HepG2 (cell line): ENCODE data around the gene FBN2. TPM values are rescaled to one million over a fixed set of nuclear protein-coding genes. Genes with fewer than 3 reads are reported as not detected.

ENCODE experiments used
- ATAC-seq: fragments of 200-7000 bp; cut with Tn5 transposase; 3 replicates; pipeline ENCODE4 v1.9.1; 2020; ENCODE audit warnings: mild to moderate bottlenecking, moderate library complexity
- BruUV-seq: library from RNA; stranded (reverse); fragments of 400-500 nt; replicated peaks from 2 replicates; lab custom pipeline; 2021; lab: Mats Ljungman, UMichigan
- CTCF ChIA-PET: fragments of 300-600 bp; formaldehyde crosslinking; extraction: SDS; loops from one replicate; lab custom pipeline; 2021; ENCODE audit warnings: low total read pairs, inconsistent platforms, low intra/inter-chr PET ratio; lab: Yijun Ruan, JAX
- POLR2A ChIA-PET: fragments of 350-600 bp; sonication (Branson Sonifier 250); formaldehyde crosslinking; loops from one replicate; lab custom pipeline; 2020; ENCODE audit warnings: antibody characterized with exemption, inconsistent platforms; lab: Yijun Ruan, JAX
- DNase-seq: peaks from one replicate; pipeline ENCODE4 v3.0.0-alpha.2; 2015; ENCODE audit warnings: low spot score
- FAIRE-seq: peaks from 3 replicates; lab custom pipeline; 2011; peaks lifted over from hg19 to GRCh38; lab: Jason Lieb, UNC
- H2AFZ ChIP-seq: one replicate; pipeline ENCODE4 v1.6.1; 2011; ENCODE audit warnings: low read length, inconsistent platforms
- H3K27ac ChIP-seq: fragments of 300-600 bp; 3 replicates; pipeline ENCODE4 v1.8.0; 2011; ENCODE audit warnings: mixed run types, mild to moderate bottlenecking, mixed read lengths, low read length, inconsistent platforms; ENCODE audit not compliant: insufficient read depth; ENCODE audit errors: extremely low read length
- H3K27me3 ChIP-seq, 2 experiments: fragments of 200-600 bp in 1 of 2; 2 replicates in 1 of 2; 3 replicates in 1 of 2; pipeline versions ENCODE4 v1.6.0 to v1.8.0; 2011; ENCODE audit warnings: low read length in 2 of 2, mild to moderate bottlenecking in 2 of 2, moderate library complexity in 2 of 2, inconsistent platforms in 1 of 2; ENCODE audit not compliant: insufficient read depth in 2 of 2, control insufficient read depth in 1 of 2
- H3K36me3 ChIP-seq, 2 experiments: fragments of 200-600 bp in 1 of 2; replicated peaks in 1 of 2; 2 replicates in 1 of 2; 3 replicates in 1 of 2; pipeline versions ENCODE4 v1.5.1 to v1.8.0; 2011; ENCODE audit warnings: low read length in 2 of 2, inconsistent platforms in 1 of 2; ENCODE audit not compliant: insufficient read depth in 2 of 2, control insufficient read depth in 1 of 2
- H3K4me1 ChIP-seq: 2 replicates; pipeline ENCODE4 v1.5.1; 2012; ENCODE audit warnings: low read length, inconsistent platforms; ENCODE audit not compliant: insufficient read depth
- H3K4me2 ChIP-seq: 2 replicates; pipeline ENCODE4 v1.6.0; 2011; ENCODE audit warnings: low read depth, low read length, inconsistent platforms
- H3K4me3 ChIP-seq, 3 experiments: fragments of 200-600 bp in 1 of 3; sonication (generic), shearing (Covaris generic) in 1 of 3; replicated peaks in 1 of 3; 2 replicates each; pipeline ENCODE4 v1.5.1; 2011 to 2016; ENCODE audit warnings: low read length in 3 of 3, inconsistent platforms in 2 of 3, low read depth in 2 of 3, mild to moderate bottlenecking in 2 of 3, control low read depth in 1 of 3, mixed read lengths in 1 of 3; ENCODE audit not compliant: insufficient read depth in 1 of 3
- H3K79me2 ChIP-seq: one replicate; pipeline ENCODE4 v1.6.1; 2011; ENCODE audit warnings: low read length, inconsistent platforms; ENCODE audit not compliant: insufficient read depth
- H3K9ac ChIP-seq: 2 replicates; pipeline ENCODE4 v1.6.0; 2011; ENCODE audit warnings: mild to moderate bottlenecking, low read depth, low read length, inconsistent platforms; ENCODE audit not compliant: insufficient read depth
- H3K9me3 ChIP-seq: 2 replicates; pipeline ENCODE4 v1.5.1; 2012; ENCODE audit warnings: mild to moderate bottlenecking, low read length
- H4K20me1 ChIP-seq: 2 replicates; pipeline ENCODE4 v1.6.0; 2011; ENCODE audit warnings: inconsistent platforms, mild to moderate bottlenecking, low read length, moderate library complexity; ENCODE audit not compliant: insufficient read depth
- CBX1 ChIP-seq: IDR thresholded peaks from one replicate; pipeline ENCODE4 v1.6.1; 2016; ENCODE audit warnings: antibody characterized with exemption, low read depth
- CEBPG ChIP-seq: IDR thresholded peaks from 2 replicates; pipeline ENCODE4 v1.6.1; 2016
- FOSL2 ChIP-seq: sonication (generic); formaldehyde crosslinking; IDR thresholded peaks from 2 replicates; pipeline ENCODE4 v1.4.0; 2020; ENCODE audit warnings: missing genetic modification reagents
- ZNF678 ChIP-seq: sonication (generic); formaldehyde crosslinking; IDR thresholded peaks from 2 replicates; pipeline ENCODE4 v1.4.0; 2020; ENCODE audit warnings: mild to moderate bottlenecking, missing genetic modification reagents
- WGBS: methylation state at CpG from one replicate; pipeline ENCODE4 v1.1.6; 2017; ENCODE audit warnings: low lambda C conversion rate; 5-methylcytosine and 5-hydroxymethylcytosine counted together
- in situ Hi-C: cut with HindIII; loops from 2 replicates; pipeline ENCODE4 v1.10.0; 2017; ENCODE audit warnings: low pct_unique_long_range_greater_than_20kb; ENCODE audit not compliant: extremely low pct_ligation_motif_present
- intact Hi-C: fragments of 100-400 bp; cut with micrococcal nuclease; formaldehyde crosslinking; loops from one replicate; pipeline ENCODE4 v1.10.0; 2022; ENCODE audit not compliant: unreplicated experiment
- polyA plus RNA-seq, 8 experiments: library from polyadenylated mRNA; depleted of rRNA in 3 of 8; stranded (reverse) in 7 of 8; unstranded in 1 of 8; fragments of >200 nt; fragmentation: Illumina TruSeq in 4 of 8; extraction: Trizol in 4 of 8; gene quantifications; 2 replicates each; pipeline versions ENCODE4 v1.2.1 to v1.2.3, GENCODE V29; 2011 to 2016; ENCODE audit warnings: low read depth in 4 of 8, missing spikeins in 1 of 8, mixed read lengths in 1 of 8; ENCODE audit not compliant: insufficient read depth in 1 of 8
- total RNA-seq, 5 experiments: library from RNA; depleted of rRNA; stranded (reverse); fragments of >200 nt; fragmentation: Illumina TruSeq; extraction: Trizol; gene quantifications; 2 replicates each; pipeline ENCODE4 v1.2.3, GENCODE V29; 2016; ENCODE audit warnings: low read depth in 1 of 5
- TF ChIP-seq, protein P1 (sequence below), 2 experiments: IDR thresholded peaks; 2 replicates each; pipeline ENCODE4 v1.6.1; 2011 to 2012; ENCODE audit warnings: low read length in 2 of 2, borderline replicate concordance in 1 of 2, low read depth in 1 of 2, mild to moderate bottlenecking in 1 of 2, moderate library complexity in 1 of 2
- TF ChIP-seq, protein P2 (sequence below): sonication (generic); formaldehyde crosslinking; IDR thresholded peaks from 2 replicates; pipeline ENCODE4 v1.8.1; 2023; ENCODE audit warnings: mild to moderate bottlenecking, missing genetic modification reagents
- TF ChIP-seq, protein P3 (sequence below): sonication (generic); formaldehyde crosslinking; IDR thresholded peaks from 2 replicates; pipeline ENCODE4 v1.4.0; 2020; ENCODE audit warnings: missing genetic modification reagents, borderline replicate concordance

The FBN2 gene
- total and polyA plus RNA-seq, 2 of the 13 experiments (the other 11 are each of a cell fraction or from before 2014, with no cell fraction given) = not detected

DNA sequence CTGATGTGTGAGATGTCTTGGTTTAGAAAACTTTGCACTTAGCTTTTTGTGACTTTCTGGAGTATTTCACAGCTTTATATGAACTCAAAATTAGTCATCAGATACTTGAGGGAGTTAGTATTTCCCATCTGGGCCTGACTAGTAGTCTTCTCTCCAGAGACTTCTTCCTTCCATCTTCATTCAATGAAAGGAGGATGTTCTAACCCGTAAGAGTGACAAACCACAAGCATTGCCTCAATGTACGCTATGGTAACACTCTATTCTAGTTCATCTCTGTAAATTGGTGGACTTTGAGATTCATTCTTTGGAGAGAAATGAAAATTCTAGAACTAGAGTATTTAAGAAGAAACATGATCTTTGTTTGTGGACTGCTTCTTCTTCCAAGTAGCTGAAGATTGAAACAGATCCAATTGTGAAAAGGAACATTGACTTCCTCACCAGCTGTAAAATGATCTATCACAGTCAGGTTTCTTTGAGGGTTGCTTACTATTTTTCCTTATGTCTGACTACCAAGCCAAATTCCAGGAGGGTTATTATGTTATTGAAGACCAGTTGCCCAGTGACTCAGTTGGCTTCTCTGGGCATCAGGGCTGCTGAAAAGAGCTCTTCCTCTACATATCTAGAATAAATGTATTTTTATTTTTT is 296.9 kb downstream of the FBN2 start:
- CTCF ChIA-PET = no interaction called here
- ATAC-seq (no peak), DNase-seq (no peak), FAIRE-seq (no peak)
- Histone ChIP-seq H3K4me2 (no peak overlapping the region), H4K20me1 (no peaks in the 10 kb centered on the region), H2AFZ (no peak overlapping the region), H3K36me3 (no peaks in the 10 kb centered on the region), H3K79me2 (no peaks in the 10 kb centered on the region), H3K27ac (no peak overlapping the region), H3K9me3 (no peaks in the 10 kb centered on the region), H3K9ac (no peak overlapping the region), H3K4me3 (no peak overlapping the region), H3K4me1 (no peaks in the 10 kb centered on the region), H3K27me3 (no peaks in the 10 kb centered on the region)
- in situ Hi-C loops = no loop called here
- TF ChIP-seq FOSL2 (CRISPR knock-in tag) = no peak
- TF ChIP-seq, protein P1, sequence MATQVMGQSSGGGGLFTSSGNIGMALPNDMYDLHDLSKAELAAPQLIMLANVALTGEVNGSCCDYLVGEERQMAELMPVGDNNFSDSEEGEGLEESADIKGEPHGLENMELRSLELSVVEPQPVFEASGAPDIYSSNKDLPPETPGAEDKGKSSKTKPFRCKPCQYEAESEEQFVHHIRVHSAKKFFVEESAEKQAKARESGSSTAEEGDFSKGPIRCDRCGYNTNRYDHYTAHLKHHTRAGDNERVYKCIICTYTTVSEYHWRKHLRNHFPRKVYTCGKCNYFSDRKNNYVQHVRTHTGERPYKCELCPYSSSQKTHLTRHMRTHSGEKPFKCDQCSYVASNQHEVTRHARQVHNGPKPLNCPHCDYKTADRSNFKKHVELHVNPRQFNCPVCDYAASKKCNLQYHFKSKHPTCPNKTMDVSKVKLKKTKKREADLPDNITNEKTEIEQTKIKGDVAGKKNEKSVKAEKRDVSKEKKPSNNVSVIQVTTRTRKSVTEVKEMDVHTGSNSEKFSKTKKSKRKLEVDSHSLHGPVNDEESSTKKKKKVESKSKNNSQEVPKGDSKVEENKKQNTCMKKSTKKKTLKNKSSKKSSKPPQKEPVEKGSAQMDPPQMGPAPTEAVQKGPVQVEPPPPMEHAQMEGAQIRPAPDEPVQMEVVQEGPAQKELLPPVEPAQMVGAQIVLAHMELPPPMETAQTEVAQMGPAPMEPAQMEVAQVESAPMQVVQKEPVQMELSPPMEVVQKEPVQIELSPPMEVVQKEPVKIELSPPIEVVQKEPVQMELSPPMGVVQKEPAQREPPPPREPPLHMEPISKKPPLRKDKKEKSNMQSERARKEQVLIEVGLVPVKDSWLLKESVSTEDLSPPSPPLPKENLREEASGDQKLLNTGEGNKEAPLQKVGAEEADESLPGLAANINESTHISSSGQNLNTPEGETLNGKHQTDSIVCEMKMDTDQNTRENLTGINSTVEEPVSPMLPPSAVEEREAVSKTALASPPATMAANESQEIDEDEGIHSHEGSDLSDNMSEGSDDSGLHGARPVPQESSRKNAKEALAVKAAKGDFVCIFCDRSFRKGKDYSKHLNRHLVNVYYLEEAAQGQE (IDR thresholded peaks at IDR 0.05; ENCODE audit: borderline replicate concordance in 1 of 2, low read depth in 1 of 2, low read length in 2 of 2) = no peak
- no peak for TF ChIP-seq ZNF678 (CRISPR knock-in tag)
- TF ChIP-seq CBX1 = no peak
- WGBS = 3% methylated on average over 2 of the region's 2 CpGs
- intact Hi-C loops = no loop called here
- BruUV-seq = no TSS peak
- POLR2A ChIA-PET = no interaction called here

DNA sequence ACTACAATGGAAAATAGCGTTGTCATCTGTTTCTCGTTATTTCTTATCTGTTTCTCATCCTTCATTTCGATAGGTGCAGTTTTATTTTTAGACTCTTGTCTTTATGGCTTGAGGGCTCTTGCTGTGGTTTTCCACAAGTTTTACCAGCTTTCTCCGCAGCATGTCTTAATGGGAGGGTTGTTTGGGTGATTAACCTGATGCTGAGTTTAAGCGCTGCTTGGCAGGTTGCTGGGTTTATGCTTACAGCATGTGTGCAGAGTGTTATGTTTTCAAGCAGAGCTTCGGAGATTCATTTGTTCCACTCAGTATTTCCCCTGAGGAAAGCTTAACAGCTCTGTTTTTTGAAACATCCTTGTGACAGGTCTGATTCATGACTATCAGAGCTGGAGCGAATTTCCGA is 300.5 kb downstream of the FBN2 start:
- no TSS peak for BruUV-seq
- in situ Hi-C loops = no loop called here
- no peaks in the 10 kb centered on the region for H3K27me3 ChIP-seq
- ATAC-seq (no peak), DNase-seq (no peak), FAIRE-seq (no peak)
- 34% methylated on average over 8 of the region's 8 CpGs for WGBS
- no peak overlapping the region for H2AFZ ChIP-seq
- H4K20me1 ChIP-seq = no peaks in the 10 kb centered on the region
- H3K9me3 ChIP-seq = no peaks in the 10 kb centered on the region
- H3K9ac ChIP-seq = no peak overlapping the region
- no peaks in the 10 kb centered on the region for H3K4me1 ChIP-seq
- H3K79me2 ChIP-seq = no peaks in the 10 kb centered on the region
- H3K4me2 ChIP-seq = no peak overlapping the region
- no peak overlapping the region for H3K27ac ChIP-seq
- H3K4me3 ChIP-seq = no peak overlapping the region
- CTCF ChIA-PET = no interaction called here
- H3K36me3 ChIP-seq = no peaks in the 10 kb centered on the region
- intact Hi-C loops = no loop called here
- POLR2A ChIA-PET = no interaction called here
- TF ChIP-seq, protein P2, sequence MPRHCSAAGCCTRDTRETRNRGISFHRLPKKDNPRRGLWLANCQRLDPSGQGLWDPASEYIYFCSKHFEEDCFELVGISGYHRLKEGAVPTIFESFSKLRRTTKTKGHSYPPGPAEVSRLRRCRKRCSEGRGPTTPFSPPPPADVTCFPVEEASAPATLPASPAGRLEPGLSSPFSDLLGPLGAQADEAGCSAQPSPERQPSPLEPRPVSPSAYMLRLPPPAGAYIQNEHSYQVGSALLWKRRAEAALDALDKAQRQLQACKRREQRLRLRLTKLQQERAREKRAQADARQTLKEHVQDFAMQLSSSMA = no peak
- TF ChIP-seq, protein P3, sequence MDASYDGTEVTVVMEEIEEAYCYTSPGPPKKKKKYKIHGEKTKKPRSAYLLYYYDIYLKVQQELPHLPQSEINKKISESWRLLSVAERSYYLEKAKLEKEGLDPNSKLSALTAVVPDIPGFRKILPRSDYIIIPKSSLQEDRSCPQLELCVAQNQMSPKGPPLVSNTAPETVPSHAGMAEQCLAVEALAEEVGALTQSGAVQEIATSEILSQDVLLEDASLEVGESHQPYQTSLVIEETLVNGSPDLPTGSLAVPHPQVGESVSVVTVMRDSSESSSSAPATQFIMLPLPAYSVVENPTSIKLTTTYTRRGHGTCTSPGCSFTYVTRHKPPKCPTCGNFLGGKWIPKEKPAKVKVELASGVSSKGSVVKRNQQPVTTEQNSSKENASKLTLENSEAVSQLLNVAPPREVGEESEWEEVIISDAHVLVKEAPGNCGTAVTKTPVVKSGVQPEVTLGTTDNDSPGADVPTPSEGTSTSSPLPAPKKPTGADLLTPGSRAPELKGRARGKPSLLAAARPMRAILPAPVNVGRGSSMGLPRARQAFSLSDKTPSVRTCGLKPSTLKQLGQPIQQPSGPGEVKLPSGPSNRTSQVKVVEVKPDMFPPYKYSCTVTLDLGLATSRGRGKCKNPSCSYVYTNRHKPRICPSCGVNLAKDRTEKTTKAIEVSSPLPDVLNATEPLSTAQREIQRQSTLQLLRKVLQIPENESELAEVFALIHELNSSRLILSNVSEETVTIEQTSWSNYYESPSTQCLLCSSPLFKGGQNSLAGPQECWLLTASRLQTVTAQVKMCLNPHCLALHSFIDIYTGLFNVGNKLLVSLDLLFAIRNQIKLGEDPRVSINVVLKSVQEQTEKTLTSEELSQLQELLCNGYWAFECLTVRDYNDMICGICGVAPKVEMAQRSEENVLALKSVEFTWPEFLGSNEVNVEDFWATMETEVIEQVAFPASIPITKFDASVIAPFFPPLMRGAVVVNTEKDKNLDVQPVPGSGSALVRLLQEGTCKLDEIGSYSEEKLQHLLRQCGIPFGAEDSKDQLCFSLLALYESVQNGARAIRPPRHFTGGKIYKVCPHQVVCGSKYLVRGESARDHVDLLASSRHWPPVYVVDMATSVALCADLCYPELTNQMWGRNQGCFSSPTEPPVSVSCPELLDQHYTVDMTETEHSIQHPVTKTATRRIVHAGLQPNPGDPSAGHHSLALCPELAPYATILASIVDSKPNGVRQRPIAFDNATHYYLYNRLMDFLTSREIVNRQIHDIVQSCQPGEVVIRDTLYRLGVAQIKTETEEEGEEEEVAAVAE (CRISPR knock-in tag) = no peak
- TF ChIP-seq CEBPG = no peak
